IPS-15b (cell line): ENCODE data around the gene MARF1.
"Not testable (repeated sequence)": the region's sequence is repeated elsewhere in the genome, so short reads cannot be mapped to it uniquely, and the experiment has no call there.

Experiments used
- H3K27me3 ChIP-seq: one replicate; pipeline ENCODE4 v1.6.1; 2013; ENCODE audit warnings: low read length; ENCODE audit not compliant: control insufficient read depth, insufficient read depth
- H3K36me3 ChIP-seq: one replicate; pipeline ENCODE4 v1.6.1; 2013; ENCODE audit warnings: low read length; ENCODE audit not compliant: control insufficient read depth, insufficient read depth
- H3K4me1 ChIP-seq: one replicate; pipeline ENCODE4 v1.6.1; 2013; ENCODE audit warnings: mild to moderate bottlenecking, low read length; ENCODE audit not compliant: control insufficient read depth, insufficient read depth
- H3K4me3 ChIP-seq: one replicate; pipeline ENCODE4 v1.5.1; 2013; ENCODE audit warnings: low read depth, low read length
- H3K9ac ChIP-seq: one replicate; pipeline ENCODE4 v1.6.1; 2013; ENCODE audit warnings: low read depth, mild to moderate bottlenecking, low read length
- H3K9me3 ChIP-seq: one replicate; pipeline ENCODE4 v1.6.1; 2013; ENCODE audit warnings: mild to moderate bottlenecking, low read length; ENCODE audit not compliant: control insufficient read depth, insufficient read depth

MARF1 gene

DNA sequence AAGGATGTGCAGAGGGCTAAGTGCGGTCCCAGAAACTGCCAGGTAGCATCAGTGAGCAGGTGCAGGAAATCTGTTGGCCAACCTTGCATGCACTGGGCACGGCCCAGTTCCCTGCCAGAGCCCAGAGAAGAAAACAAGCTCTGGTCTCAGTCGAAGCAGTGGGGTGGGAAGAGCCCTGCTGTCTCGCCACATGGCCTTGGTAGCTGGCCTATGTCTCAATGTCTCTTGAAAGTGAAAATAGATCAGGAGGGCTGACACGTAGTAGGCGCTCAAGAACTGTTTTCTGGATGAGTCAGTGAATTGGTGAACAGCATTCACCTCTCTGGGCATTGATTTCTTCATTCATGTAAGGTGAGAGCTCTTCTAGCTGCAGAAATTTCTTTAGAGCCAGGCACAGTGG, 90.4 kb downstream of the MARF1 start:
- Histone ChIP-seq H3K36me3 (no peaks in the 10 kb centered on the region), H3K4me3 (no peak overlapping the region), H3K27me3 (no peaks in the 10 kb centered on the region), H3K9ac (no peak overlapping the region), H3K9me3 (no peaks in the 10 kb centered on the region), H3K4me1 (no peaks in the 10 kb centered on the region)

DNA sequence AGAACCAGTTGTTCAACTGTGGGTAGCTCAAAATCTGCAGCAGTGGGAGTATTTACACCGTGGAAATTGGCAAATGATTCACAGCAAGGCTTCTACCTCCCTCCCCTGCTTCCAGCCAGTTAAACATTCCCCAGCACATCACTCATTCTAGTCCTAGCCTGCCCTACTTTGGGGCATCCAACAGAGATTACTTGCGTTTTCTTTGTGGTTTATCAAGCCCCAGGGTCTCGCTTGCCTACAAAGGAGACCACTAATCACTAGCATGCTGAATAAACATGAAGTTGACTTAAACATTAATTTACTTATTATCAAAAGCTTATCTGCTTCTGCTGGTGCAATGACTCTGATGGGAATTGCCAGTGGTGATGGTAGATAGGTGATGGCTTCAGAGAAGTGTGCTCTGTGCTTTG, 94.5 kb downstream of the MARF1 start:
- no peaks in the 10 kb centered on the region for H3K4me1 ChIP-seq
- H3K36me3 ChIP-seq, result no peaks in the 10 kb centered on the region
- no peaks in the 10 kb centered on the region for H3K9me3 ChIP-seq
- no peaks in the 10 kb centered on the region for H3K27me3 ChIP-seq
- H3K4me3 ChIP-seq, result no peak overlapping the region
- H3K9ac ChIP-seq, result no peak overlapping the region

DNA sequence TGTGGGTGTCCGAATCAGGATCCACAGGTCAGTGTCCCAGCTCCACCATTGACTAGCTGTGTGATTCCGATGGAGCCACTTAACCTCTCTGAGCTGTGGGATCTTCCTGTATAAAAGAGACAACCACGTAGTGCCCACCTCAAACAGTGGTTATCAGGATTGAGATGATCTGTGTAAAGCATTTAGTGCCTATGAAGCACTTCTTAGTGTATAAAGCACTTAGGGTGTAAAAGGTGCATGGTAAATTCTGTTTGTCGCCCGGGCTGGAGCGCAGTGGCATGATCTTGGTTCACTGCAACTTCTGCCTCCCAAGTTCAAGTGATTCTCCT, 95.2 kb downstream of the MARF1 start:
- Histone ChIP-seq H3K4me1 (peaks cover 2% of the 10 kb centered on the region), H3K4me3 (no peak overlapping the region)

DNA sequence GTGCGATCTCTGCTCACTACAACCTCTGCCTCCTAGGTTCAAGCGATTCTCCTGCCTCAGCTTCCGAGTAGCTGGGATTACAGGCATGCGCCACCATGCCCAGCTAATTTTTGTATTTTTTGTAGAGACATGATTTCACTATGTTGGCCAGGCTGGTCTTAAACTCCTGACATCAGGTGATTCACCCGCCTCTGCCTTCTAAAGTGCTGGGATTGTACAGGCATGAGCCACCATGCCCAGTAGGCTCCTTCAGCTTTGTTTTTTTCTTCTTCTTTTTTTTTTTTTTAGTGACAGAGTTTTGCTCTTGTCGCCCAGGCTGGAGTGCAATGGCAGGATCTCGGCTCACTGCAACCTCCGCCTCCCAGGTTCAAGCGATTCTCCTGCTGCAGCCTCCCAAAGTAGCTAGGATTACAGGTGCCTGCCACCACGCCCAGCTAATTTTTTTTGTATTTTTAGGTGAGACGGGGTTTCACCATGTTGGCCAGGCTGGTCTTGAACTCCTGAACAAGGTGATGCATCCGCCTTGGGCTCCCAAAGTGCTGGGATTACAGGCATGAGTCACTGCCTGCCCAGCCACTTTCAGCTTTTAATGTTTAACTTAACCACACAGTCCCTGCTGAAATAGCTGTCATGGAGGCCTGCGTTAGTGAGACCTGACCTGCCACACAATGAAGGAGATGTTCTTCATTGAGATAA, 95.7 kb downstream of the MARF1 start:
- not testable (repeated sequence) for H3K4me3 ChIP-seq, H3K36me3 ChIP-seq, H3K27me3 ChIP-seq, H3K4me1 ChIP-seq, H3K9ac ChIP-seq, H3K9me3 ChIP-seq

More for the DNA sequence above, 95.2 kb downstream of the MARF1 start:
- no peaks in the 10 kb centered on the region for H3K27me3 ChIP-seq
- no peaks in the 10 kb centered on the region for H3K9me3 ChIP-seq
- no peaks in the 10 kb centered on the region for H3K36me3 ChIP-seq
- H3K9ac ChIP-seq, result no peak overlapping the region

DNA sequence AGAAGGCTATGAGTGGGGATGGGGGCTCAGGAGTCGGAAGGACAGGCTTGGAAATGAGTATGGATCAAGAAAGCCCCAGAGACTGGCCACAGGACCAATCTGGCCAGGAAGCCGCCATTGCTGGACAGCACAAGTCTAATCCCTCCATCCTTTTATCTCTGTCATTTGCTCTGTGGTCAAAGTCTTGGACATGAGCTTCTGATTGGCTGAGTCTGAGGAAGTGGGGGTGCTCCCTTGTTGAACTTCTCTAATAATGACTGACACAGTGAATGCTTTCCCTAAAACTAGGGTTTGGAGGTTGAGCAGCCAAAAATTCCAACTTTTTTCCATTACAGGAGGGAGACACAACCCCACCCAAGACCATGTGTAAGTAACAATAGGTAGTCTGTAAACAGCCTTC, 97.4 kb downstream of the MARF1 start:
- Histone ChIP-seq H3K36me3 (no peaks in the 10 kb centered on the region), H3K27me3 (no peaks in the 10 kb centered on the region), H3K4me3 (no peak overlapping the region), H3K4me1 (peaks cover 3% of the 10 kb centered on the region), H3K9me3 (no peaks in the 10 kb centered on the region), H3K9ac (no peak overlapping the region)

DNA sequence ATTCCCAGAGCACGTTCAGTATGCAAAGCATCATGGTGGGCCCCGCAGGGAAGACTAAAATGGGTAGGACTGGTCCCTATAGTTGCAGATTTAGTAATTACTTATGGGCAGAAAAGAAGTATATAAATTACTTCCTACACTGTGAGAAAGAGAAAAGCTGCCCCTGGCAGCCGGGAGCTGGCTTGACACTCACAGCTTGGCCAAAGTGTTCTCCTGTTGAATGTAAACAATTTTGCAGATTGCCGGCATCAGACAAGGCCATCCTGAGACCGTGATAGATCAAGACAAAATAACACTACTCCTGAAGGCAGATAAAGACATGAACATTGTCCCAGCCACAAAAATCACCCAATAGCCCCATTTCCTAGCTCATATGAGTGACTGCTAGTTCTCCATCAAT, 98.5 kb downstream of the MARF1 start:
- no peaks in the 10 kb centered on the region for H3K9me3 ChIP-seq
- H3K27me3 ChIP-seq, result no peaks in the 10 kb centered on the region
- H3K9ac ChIP-seq, result no peak overlapping the region
- no peaks in the 10 kb centered on the region for H3K36me3 ChIP-seq
- H3K4me1 ChIP-seq, result peaks cover 3% of the 10 kb centered on the region
- no peak overlapping the region for H3K4me3 ChIP-seq
